ENCODE results near the gene TBC1D13. TPM values are rescaled to one million over a fixed set of nuclear protein-coding genes. Genes with fewer than 3 reads are reported as not detected.

Gene TBC1D13
- total and polyA plus RNA-seq, 2 donors (not counting 1 experiment from before 2014, with no cell fraction given) = 28.8 to 29.1 TPM

DNA sequence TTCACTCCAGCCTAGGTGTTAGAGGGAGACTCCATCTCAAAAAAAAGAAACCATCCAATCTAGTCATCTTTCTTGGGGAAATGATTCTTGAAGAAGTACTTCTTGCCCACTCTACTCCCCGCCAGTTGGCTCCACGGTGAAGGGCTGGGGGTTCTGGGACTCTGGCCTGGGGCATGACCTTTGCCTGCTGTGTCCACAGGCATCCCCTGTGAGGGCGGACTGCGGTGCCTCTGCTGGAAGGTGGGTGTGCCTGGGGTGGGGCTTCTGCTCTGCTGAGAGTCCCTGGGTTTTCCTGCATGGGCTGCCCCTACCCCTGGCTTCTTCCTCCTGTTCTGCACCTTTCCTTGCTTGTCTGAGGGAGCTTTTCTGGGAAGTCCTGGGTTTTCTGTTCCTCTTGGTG, 3.5 kb downstream of the TBC1D13 start:
- H3K27me3 ChIP-seq (replicated peaks in 1 of 4; ENCODE audit: control extremely low read depth in 1 of 4, control insufficient read depth in 3 of 4, insufficient read depth in 4 of 4, low read length in 3 of 4) = no peaks in the 10 kb centered on the region
- CTCF ChIA-PET = no interaction called here
- Mint-ChIP-seq H3K9me3 (ENCODE audit: insufficient read depth) (no peaks in the 10 kb centered on the region), H3K27me3 (no peaks in the 10 kb centered on the region), H3K4me3 (no peak overlapping the region), H3K4me1 (peaks cover 21% of the 10 kb centered on the region), H3K27ac (no peak overlapping the region)
- no peak overlapping the region for H2AFZ ChIP-seq (ENCODE audit: insufficient read depth, low read depth, low read length, poor library complexity, severe bottlenecking)
- POLR2A ChIA-PET = no interaction called here
- TF ChIP-seq, protein P1, sequence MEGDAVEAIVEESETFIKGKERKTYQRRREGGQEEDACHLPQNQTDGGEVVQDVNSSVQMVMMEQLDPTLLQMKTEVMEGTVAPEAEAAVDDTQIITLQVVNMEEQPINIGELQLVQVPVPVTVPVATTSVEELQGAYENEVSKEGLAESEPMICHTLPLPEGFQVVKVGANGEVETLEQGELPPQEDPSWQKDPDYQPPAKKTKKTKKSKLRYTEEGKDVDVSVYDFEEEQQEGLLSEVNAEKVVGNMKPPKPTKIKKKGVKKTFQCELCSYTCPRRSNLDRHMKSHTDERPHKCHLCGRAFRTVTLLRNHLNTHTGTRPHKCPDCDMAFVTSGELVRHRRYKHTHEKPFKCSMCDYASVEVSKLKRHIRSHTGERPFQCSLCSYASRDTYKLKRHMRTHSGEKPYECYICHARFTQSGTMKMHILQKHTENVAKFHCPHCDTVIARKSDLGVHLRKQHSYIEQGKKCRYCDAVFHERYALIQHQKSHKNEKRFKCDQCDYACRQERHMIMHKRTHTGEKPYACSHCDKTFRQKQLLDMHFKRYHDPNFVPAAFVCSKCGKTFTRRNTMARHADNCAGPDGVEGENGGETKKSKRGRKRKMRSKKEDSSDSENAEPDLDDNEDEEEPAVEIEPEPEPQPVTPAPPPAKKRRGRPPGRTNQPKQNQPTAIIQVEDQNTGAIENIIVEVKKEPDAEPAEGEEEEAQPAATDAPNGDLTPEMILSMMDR (IDR thresholded peaks at IDR 0.05) = no peak
- TF ChIP-seq EZH2 (IDR thresholded peaks at IDR 0.05; ENCODE audit: borderline replicate concordance, insufficient read depth, low read depth, low read length, poor library complexity, severe bottlenecking) = no peak
- intact Hi-C loops (cut with micrococcal nuclease) = no loop called here
- 79% methylated on average over 3 of the region's 4 CpGs for WGBS (ENCODE audit: insufficient coverage)
- no peak for DNase-seq
- no peak for ATAC-seq (ENCODE audit: low read depth)
- H3K4me3 ChIP-seq (ENCODE audit: control extremely low read depth in 1 of 5, extremely low read depth in 1 of 5, insufficient read depth in 1 of 5, low read depth in 2 of 5, low read length in 4 of 5) = no peak overlapping the region
- H3K4me1 ChIP-seq (ENCODE audit: control insufficient read depth in 2 of 2, insufficient read depth in 2 of 2, low read length in 2 of 2) = peaks cover 16 to 17% of the 10 kb centered on the region in 2 donors
- no peak overlapping the region for H3K27ac ChIP-seq (ENCODE audit: low read length in 2 of 2)
- H3K36me3 ChIP-seq (replicated peaks in 1 of 2; ENCODE audit: control extremely low read depth in 1 of 2, control insufficient read depth in 1 of 2, extremely low read depth in 1 of 2, insufficient read depth in 2 of 2, low read length in 1 of 2) = peaks cover 0 to 40% of the 10 kb centered on the region in 2 experiments
- H3K9me3 ChIP-seq (ENCODE audit: control extremely low read depth in 1 of 3, control insufficient read depth in 2 of 3, insufficient read depth in 1 of 3, low read length in 2 of 3) = no peaks in the 10 kb centered on the region
- H3K9ac ChIP-seq (ENCODE audit: low read length) = no peak overlapping the region
- no peak overlapping the region for H3K4me2 ChIP-seq (replicated peaks; ENCODE audit: low read depth, low read length, poor library complexity, severe bottlenecking)
- H3K79me2 ChIP-seq (ENCODE audit: control insufficient read depth, insufficient read depth, low read length) = peaks cover 33% of the 10 kb centered on the region
- H4K20me1 ChIP-seq (ENCODE audit: control insufficient read depth, insufficient read depth, low read length, poor library complexity, severe bottlenecking) = peaks cover 9% of the 10 kb centered on the region

DNA sequence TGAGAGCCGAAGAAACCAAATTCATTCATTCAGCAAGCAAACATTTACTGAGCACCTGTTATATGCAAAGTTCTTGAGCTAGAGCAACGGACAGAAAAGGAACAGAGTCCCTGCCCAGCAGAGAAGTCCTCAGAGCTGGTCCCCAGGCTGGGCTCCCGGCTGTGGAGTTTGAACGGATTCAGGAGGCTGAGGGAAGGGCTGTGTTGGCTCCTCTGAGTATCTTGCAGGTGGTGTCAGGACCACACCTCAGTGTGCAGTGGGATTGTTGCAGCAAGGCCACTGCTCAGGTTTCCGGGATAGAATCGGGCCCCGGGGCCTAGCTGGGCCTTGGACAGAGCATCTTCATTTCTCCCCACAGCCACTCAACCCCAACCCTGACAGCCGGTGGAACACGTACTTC, 5.1 kb downstream of the TBC1D13 start:
- CTCF ChIA-PET = no interaction called here
- Histone ChIP-seq H4K20me1 (ENCODE audit: control insufficient read depth, insufficient read depth, low read length, poor library complexity, severe bottlenecking) (peaks cover 9% of the 10 kb centered on the region), H3K4me2 (replicated peaks; ENCODE audit: low read depth, low read length, poor library complexity, severe bottlenecking) (no peak overlapping the region), H3K4me1 (ENCODE audit: control insufficient read depth in 2 of 2, insufficient read depth in 2 of 2, low read length in 2 of 2) (peaks cover 10 to 11% of the 10 kb centered on the region in 2 donors), H3K36me3 (replicated peaks in 1 of 2; ENCODE audit: control extremely low read depth in 1 of 2, control insufficient read depth in 1 of 2, extremely low read depth in 1 of 2, insufficient read depth in 2 of 2, low read length in 1 of 2) (peaks cover 0 to 44% of the 10 kb centered on the region in 2 experiments), H2AFZ (ENCODE audit: insufficient read depth, low read depth, low read length, poor library complexity, severe bottlenecking) (no peak overlapping the region), H3K9ac (ENCODE audit: low read length) (no peak overlapping the region), H3K4me3 (ENCODE audit: control extremely low read depth in 1 of 5, extremely low read depth in 1 of 5, insufficient read depth in 1 of 5, low read depth in 2 of 5, low read length in 4 of 5) (no peak overlapping the region), H3K27ac (ENCODE audit: low read length in 2 of 2) (no peak overlapping the region), H3K27me3 (replicated peaks in 1 of 4; ENCODE audit: control extremely low read depth in 1 of 4, control insufficient read depth in 3 of 4, insufficient read depth in 4 of 4, low read length in 3 of 4) (no peaks in the 10 kb centered on the region), H3K9me3 (ENCODE audit: control extremely low read depth in 1 of 3, control insufficient read depth in 2 of 3, insufficient read depth in 1 of 3, low read length in 2 of 3) (no peaks in the 10 kb centered on the region), H3K79me2 (ENCODE audit: control insufficient read depth, insufficient read depth, low read length) (peaks cover 25% of the 10 kb centered on the region)
- Mint-ChIP-seq H3K9me3 (ENCODE audit: insufficient read depth) (no peaks in the 10 kb centered on the region), H3K27me3 (no peaks in the 10 kb centered on the region), H3K27ac (no peak overlapping the region), H3K4me3 (no peak overlapping the region), H3K4me1 (peaks cover 15% of the 10 kb centered on the region)
- TF ChIP-seq, protein P1 (IDR thresholded peaks at IDR 0.05) = no peak
- no peak for TF ChIP-seq EZH2 (IDR thresholded peaks at IDR 0.05; ENCODE audit: borderline replicate concordance, insufficient read depth, low read depth, low read length, poor library complexity, severe bottlenecking)
- WGBS (ENCODE audit: insufficient coverage) = 98% methylated on average over 9 of the region's 9 CpGs
- POLR2A ChIA-PET = no interaction called here
- DNase-seq = no peak
- intact Hi-C loops (cut with micrococcal nuclease) = no loop called here
- ATAC-seq (ENCODE audit: low read depth) = no peak

All from B cell (primary cell).